ENCODE data around the gene TLE5.

Gene TLE5, protein sequence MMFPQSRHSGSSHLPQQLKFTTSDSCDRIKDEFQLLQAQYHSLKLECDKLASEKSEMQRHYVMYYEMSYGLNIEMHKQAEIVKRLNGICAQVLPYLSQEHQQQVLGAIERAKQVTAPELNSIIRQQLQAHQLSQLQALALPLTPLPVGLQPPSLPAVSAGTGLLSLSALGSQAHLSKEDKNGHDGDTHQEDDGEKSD

GRCh38 chr19:3062165-3063105 is at the start of gene TLE5:
TSS of gene TLE5 (minus strand) at chr19:3062495. CDS start at chr19:3062200, 295 bp downstream.
- DNase-seq, result peak; percentile 70

DNA sequence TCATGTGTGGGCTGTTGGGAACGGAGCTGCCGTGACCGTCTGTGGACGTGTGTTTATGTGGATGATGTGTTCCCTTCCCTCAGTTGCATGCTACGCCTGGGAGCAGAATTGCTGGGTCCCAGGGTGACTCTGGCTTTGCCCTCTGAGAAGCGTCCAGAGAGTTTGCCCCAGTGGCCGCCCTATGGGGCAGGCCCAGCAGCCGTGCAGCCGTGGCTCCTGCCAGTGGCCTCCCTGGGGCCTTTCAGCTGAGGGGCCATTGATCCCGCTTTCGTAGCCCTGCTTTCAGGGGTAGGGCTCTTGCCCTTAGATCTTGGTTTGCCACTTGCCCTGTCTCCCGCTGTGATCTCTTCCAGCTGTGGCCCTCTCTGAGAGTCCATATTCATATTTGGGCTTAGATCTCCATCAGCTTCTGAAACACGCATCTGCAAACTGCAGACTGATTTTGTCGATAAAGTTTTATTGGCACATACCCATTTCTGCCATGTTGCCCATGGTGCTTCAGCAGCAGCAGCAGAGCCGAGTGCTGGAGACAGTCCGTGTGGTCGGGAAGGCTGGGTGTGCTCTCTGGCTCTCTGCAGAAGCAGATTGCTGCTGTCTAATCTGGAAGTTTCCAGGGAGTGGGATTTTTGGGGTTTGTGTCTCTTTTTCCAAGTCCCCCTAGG is 49.4 kb upstream of the TLE5 start:
- peak; percentile 12 for DNase-seq

GRCh38 chr19:3110126-3110825 is 48.0 kb upstream of the TLE5 start:
- DNase-seq, result no peak

- peak; percentile 15 for DNase-seq
These were observed 47.2 kb upstream of the TLE5 start for GRCh38 chr19:3109491-3109890.

DNA sequence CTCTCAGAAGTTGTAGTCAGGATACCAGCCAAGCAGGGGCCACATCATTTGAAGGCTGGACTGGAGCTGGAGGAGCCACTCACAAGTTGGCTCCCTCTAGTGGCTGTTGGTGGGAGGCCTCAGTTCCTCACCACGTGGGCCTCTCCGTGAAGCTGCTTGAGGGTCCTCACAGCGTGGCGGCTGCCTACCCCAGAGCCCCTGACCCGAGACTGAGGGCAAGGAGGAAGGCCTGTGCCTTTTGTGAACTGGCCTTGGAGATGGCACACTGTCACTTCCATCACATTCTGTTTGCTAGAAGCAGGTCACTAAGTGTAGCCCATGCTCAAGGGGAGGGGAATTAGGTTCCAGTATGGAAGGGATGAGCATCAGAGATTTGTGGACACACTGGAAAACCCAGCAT is 46.5 kb upstream of the TLE5 start:
- DNase-seq, result peak; percentile 26

DNA sequence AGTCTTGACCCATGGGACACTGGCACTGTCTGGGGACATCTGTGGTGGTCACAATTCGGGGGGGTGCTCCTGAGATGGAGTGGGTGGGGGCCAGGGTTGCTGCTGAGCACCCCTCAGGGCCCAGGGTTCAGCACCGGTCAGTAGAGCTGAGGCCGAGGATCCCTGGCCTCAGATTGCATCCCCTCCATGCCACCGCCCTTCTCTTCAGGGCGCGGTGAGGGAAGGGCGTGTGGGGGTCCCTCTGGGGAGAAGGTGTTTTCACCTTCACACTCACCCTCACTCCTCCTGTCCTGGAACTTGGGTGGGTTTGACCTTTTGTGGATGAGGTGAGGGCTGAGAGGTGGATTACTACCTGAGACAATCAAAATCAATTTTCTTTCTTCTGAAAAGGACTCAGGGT is 45.4 kb upstream of the TLE5 start:
- DNase-seq, result no peak

- no peak for DNase-seq
These were observed 44.3 kb upstream of the TLE5 start for GRCh38 chr19:3106509-3107141.

GRCh38 chr19:3105641-3106508 is 43.6 kb upstream of the TLE5 start:
- no peak for DNase-seq

DNA sequence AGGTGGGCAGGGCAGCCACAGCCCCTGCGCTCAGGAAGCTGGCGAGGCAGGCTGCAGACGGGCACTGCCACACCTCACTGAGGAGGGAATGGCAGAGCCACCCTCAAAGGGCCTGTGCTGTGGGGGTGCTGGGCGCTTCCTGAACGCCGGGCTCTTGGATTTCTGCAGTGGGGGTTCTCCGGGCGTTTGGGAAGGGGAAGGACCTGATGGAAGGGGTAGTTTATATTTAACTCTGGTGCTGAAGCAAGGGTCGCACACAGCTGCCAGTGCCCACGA is 42.4 kb upstream of the TLE5 start:
- no peak for DNase-seq

- DNase-seq, result no peak
These were observed 40.2 kb upstream of the TLE5 start for GRCh38 chr19:3102239-3103140.

DNA sequence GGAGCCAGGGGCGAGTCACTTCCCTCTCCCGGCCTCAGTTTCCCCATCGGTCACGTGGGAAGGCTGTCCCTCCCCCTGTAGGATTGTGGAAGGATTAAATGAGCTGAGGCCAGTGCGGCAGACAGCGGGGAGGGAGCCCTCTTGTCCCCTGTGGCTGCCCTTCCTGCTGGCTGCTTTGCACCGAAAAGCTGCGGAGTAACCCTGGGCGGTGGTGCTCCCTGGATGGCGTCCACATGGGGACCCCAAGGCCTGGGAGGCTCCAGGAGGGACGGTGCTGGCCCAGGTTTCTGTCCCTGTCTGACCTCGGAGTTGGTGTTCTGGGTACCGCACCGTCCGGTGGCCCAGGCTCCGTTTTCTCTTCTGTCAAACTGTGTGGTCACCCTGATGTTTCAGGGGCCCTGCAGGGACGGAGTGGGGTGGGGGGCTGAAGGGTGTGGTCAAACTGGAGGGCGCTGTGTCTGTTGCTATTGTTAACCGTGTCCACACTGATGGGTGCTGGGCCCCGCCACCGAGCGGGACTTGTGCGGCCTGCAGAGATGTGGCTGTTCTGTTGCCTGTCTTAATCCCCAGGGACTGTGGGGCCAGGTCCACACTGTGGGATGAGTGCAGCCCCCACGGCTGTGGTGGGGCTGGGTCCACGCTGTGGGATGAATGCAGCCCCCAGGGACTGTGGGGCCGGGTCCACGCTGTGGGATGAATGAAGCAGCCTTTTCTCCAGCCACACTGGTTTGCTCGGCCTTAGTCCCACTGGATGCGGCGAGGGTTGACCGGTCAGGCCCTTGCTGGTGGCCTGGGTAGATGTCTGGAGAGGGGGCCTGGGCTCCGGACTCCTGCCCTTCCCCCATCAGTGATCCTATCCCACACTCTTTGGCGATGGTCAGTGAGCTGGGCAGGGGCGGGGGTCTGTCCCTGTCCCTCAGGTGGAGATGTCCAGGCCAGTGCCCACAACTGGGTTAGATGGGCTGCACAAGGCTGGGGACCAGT is 38.7 kb upstream of the TLE5 start:
- no peak for DNase-seq

GRCh38 chr19:3100331-3100730 is 38.0 kb upstream of the TLE5 start:
- DNase-seq, result no peak

DNA sequence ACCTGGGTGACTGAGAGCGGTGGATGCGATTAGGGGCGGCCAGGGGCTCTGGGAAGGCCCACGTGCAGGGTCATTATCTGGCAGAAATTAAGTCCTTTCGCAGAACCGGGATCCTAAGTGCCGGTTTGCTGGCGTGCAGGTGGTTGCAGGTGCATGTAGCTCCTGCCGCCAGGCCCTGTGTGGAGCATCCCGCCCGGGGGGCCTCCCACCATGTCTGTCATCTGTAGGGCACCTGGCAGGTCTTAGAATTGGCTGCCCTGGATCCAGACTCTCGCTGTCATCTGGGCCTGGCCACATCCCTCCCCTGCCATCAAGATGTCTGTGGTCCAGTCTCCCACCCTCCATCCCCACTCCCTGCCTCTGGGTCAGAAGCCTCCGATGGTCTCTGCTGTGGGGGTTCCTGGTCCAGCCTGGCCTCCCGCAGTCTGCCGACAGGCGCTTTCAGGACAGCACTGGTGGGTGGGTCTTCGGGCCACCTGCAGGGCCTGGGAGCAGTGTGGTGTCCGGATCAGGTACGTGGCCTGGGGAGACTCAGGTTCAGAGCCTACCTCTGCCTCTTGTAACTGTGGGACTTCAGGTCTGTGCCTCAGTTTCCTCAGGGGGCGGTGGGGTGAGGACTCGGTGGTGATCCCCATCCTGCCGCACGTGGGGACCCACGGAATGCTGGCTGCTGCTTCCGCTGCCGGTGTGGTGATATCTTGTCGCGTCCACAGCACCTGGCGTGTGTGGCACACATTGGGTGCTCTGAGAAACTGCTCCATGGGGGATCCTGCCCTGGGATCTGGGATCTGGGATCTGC is 37.3 kb upstream of the TLE5 start:
- no peak for DNase-seq

GRCh38 chr19:3098515-3099346 is 36.4 kb upstream of the TLE5 start:
- no peak for DNase-seq

- DNase-seq, result no peak
These were observed 35.8 kb upstream of the TLE5 start for GRCh38 chr19:3098141-3098514.

DNA sequence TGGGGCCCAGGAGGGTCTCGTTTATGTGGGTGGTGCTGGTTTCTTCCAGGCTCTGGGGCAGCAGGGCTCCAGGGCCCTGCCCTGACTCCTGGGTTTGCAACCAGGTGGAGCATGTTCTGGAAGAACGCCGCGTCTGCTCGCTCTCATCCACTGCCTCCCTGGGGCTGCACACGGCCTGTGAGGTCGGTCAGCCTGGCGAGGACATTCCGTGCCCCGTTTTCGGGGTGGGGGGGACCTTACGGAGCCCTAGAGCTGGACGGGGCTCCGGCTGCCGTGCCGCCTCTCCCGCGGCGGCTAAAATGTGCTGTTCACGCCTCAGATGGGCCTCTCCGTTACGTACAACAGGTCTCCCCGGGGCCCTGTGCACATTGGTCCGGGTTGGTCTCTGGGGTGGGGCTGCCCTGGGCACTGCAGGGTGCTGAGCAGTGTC is 35.2 kb upstream of the TLE5 start:
- DNase-seq, result no peak

GRCh38 chr19:3096902-3097326 is 34.6 kb upstream of the TLE5 start:
- DNase-seq, result no peak

Measured in left hindlimb (tissue), 1 donor.